PC-3 (cell line): ENCODE results near the gene ODAPH. TPM values are rescaled to one million over a fixed set of nuclear protein-coding genes. Genes with fewer than 3 reads are reported as not detected.
"Not testable (repeated sequence)": the region's sequence is repeated elsewhere in the genome, so short reads cannot be mapped to it uniquely, and the experiment has no call there.

Experiments used
- ATAC-seq: fragments of 200-7000 bp; cut with Tn5 transposase; 2 replicates; pipeline ENCODE4 v1.9.1; 2020; ENCODE audit warnings: mild to moderate bottlenecking, moderate library complexity
- Bru-seq: library from RNA; stranded (reverse); fragments of 400-500 nt; gene quantifications from one replicate; lab custom pipeline; 2021; lab: Mats Ljungman, UMichigan
- BruChase-seq, 2 experiments: library from RNA; stranded (reverse); fragments of 400-500 nt; gene quantifications; one replicate each; lab custom pipeline; 2021; lab: Mats Ljungman, UMichigan
- BruUV-seq: library from RNA; stranded (reverse); fragments of 400-500 nt; replicated peaks from 2 replicates; lab custom pipeline; 2021; lab: Mats Ljungman, UMichigan
- CTCF ChIA-PET: fragments of 300-600 bp; sonication (Branson Sonifier 250); formaldehyde crosslinking; loops from one replicate; lab custom pipeline; 2022; ENCODE audit warnings: antibody characterized with exemption; lab: Charles Lee
- POLR2A ChIA-PET: fragments of 300-600 bp; sonication (Branson Sonifier 250); formaldehyde crosslinking; loops from one replicate; lab custom pipeline; 2022; ENCODE audit warnings: antibody characterized with exemption; ENCODE audit not compliant: unreplicated experiment; lab: Charles Lee
- DNase-seq: peaks from one replicate; pipeline ENCODE4 v3.0.0-alpha.2; 2015
- H2AFZ ChIP-seq: fragments of 300-600 bp; sonication (generic); 2 replicates; pipeline ENCODE4 v1.6.0; 2016; ENCODE audit warnings: antibody characterized with exemption, low read length
- H3F3A ChIP-seq: fragments of 300-600 bp; sonication (generic); one replicate; pipeline ENCODE4 v1.6.0; 2017; ENCODE audit warnings: antibody characterized with exemption, low read length, control low read depth, mild to moderate bottlenecking; ENCODE audit not compliant: unreplicated experiment
- H3K27ac ChIP-seq: fragments of 300-600 bp; sonication (generic); 2 replicates; pipeline ENCODE4 v1.5.1; 2016; ENCODE audit warnings: mild to moderate bottlenecking, low read length
- H3K27me3 ChIP-seq: fragments of 300-600 bp; sonication (generic); 2 replicates; pipeline ENCODE4 v1.6.1; 2016; ENCODE audit warnings: low read length, mixed read lengths
- H3K36me3 ChIP-seq: fragments of 300-600 bp; sonication (generic); 2 replicates; pipeline ENCODE4 v1.6.1; 2016; ENCODE audit warnings: low read depth, mixed run types, low read length, mixed read lengths
- H3K4me1 ChIP-seq: fragments of 300-600 bp; sonication (generic); 2 replicates; pipeline ENCODE4 v1.5.1; 2016; ENCODE audit warnings: low read length; ENCODE audit not compliant: insufficient read depth
- H3K4me2 ChIP-seq: fragments of 300-600 bp; sonication (generic); 2 replicates; pipeline ENCODE4 v1.6.0; 2016; ENCODE audit warnings: low read length
- H3K4me3 ChIP-seq: fragments of 300-600 bp; sonication (generic); 2 replicates; pipeline ENCODE4 v1.5.1; 2016; ENCODE audit warnings: mild to moderate bottlenecking, low read length, mixed read lengths
- H3K79me2 ChIP-seq: fragments of 300-600 bp; sonication (generic); 2 replicates; pipeline ENCODE4 v1.6.1; 2017; ENCODE audit warnings: low read length, mixed read lengths
- H3K9ac ChIP-seq: fragments of 300-600 bp; sonication (generic); 2 replicates; pipeline ENCODE4 v1.6.0; 2016; ENCODE audit warnings: mild to moderate bottlenecking, low read length
- H3K9me2 ChIP-seq: fragments of 300-600 bp; sonication (generic); replicated peaks from 2 replicates; pipeline ENCODE4 v1.6.1; 2016; ENCODE audit warnings: mixed run types, low read length, mixed read lengths
- H3K9me3 ChIP-seq: fragments of 300-600 bp; sonication (generic); 2 replicates; pipeline ENCODE4 v1.6.1; 2016; ENCODE audit warnings: low read length, mixed read lengths
- H4K20me1 ChIP-seq: fragments of 300-600 bp; sonication (generic); 2 replicates; pipeline ENCODE4 v1.6.1; 2016; ENCODE audit warnings: low read length, mixed read lengths
- CTCF ChIP-seq: fragments of 300-600 bp; sonication (generic); conservative IDR thresholded peaks from 2 replicates; pipeline ENCODE4 v1.5.1; 2017; ENCODE audit warnings: antibody characterized with exemption, low read depth, mild to moderate bottlenecking, low read length
- EZH2 ChIP-seq: fragments of 300-600 bp; sonication (generic); IDR thresholded peaks from one replicate; pipeline ENCODE4 v1.6.1; 2017; ENCODE audit warnings: antibody characterized with exemption, mild to moderate bottlenecking, low read length; ENCODE audit not compliant: unreplicated experiment
- EZH2phosphoT487 ChIP-seq: fragments of 300-600 bp; sonication (generic); IDR thresholded peaks from 2 replicates; pipeline ENCODE4 v1.6.1; 2018; ENCODE audit warnings: mild to moderate bottlenecking, antibody characterized with exemption, low read length, borderline replicate concordance
- intact Hi-C: fragments of 100-400 bp; cut with micrococcal nuclease; formaldehyde crosslinking; loops from 2 replicates; pipeline ENCODE4 v1.9.0; 2023
- long read RNA-seq: library from polyadenylated mRNA; unstranded; transcript quantifications from one replicate; pipeline ENCODE4 v2.0.0, GENCODE V29; 2021; ENCODE audit not compliant: unreplicated experiment
- total RNA-seq: library from RNA; depleted of rRNA; stranded (reverse); fragments of >200 nt; gene quantifications from 2 replicates; pipeline ENCODE4 v1.2.3, GENCODE V29; 2014; rRNA removed

The ODAPH gene, protein sequence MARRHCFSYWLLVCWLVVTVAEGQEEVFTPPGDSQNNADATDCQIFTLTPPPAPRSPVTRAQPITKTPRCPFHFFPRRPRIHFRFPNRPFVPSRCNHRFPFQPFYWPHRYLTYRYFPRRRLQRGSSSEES
- total RNA-seq: not detected in 2 replicates
- Bru-seq, nascent RNA: percentile 11 among the genes with signal in this experiment
- BruChase-seq, experiment 1, labeled RNA remaining after a 6-hour chase: percentile 38 among the genes with signal in this experiment
- BruChase-seq, experiment 2, labeled RNA remaining after a 2-hour chase: percentile 42 among the genes with signal in this experiment
- long read RNA-seq: 0 reads

GRCh38 chr4:75555294-75556164 is at the start of gene ODAPH:
TSS of gene ODAPH (plus strand) at chr4:75556066. CDS start at chr4:75556083, 17 bp downstream.
- H3K36me3 ChIP-seq: no peaks in the 10 kb centered on the region
- H4K20me1 ChIP-seq: no peaks in the 10 kb centered on the region
- peaks cover 16% of the 10 kb centered on the region; the same call in 1 of the 2 replicates for H3K4me1 ChIP-seq
- POLR2A ChIA-PET: no interaction called here
- DNase-seq: peak; percentile 76
- H2AFZ ChIP-seq: peak within 1 kb of the TSS; percentile 56
- intact Hi-C loops: no loop called here
- no peaks in the 10 kb centered on the region for H3K9me2 ChIP-seq
- H3K27me3 ChIP-seq: no peaks in the 10 kb centered on the region
- H3K9me3 ChIP-seq: no peaks in the 10 kb centered on the region
- H3K27ac ChIP-seq: peak within 1 kb of the TSS; percentile 19; the same call in 1 of the 2 replicates
- peak within 1 kb of the TSS; percentile 31 for H3K4me3 ChIP-seq
- H3K9ac ChIP-seq: no peak within 1 kb of the TSS
- H3K79me2 ChIP-seq: no peaks in the 10 kb centered on the region
- TF ChIP-seq EZH2 (no peak), CTCF (peak; percentile 51), EZH2phosphoT487 (no peak)
- peak; percentile 92 for ATAC-seq
- H3K4me2 ChIP-seq: peak within 1 kb of the TSS; percentile 70
- no TSS peak for BruUV-seq
- CTCF ChIA-PET: no interaction called here
- no peaks in the 10 kb centered on the region for H3F3A ChIP-seq

GRCh38 chr4:75509592-75509991 is 46.3 kb upstream of the ODAPH start:
- H3K9me2 ChIP-seq, H4K20me1 ChIP-seq, H3K4me3 ChIP-seq, H3K27ac ChIP-seq, POLR2A ChIA-PET, H2AFZ ChIP-seq, H3K9me3 ChIP-seq, H3F3A ChIP-seq, H3K9ac ChIP-seq, H3K4me2 ChIP-seq, DNase-seq, BruUV-seq, H3K27me3 ChIP-seq, CTCF ChIA-PET, intact Hi-C loops, ATAC-seq: not testable (repeated sequence)
- H3K79me2 ChIP-seq: peaks cover 71% of the 10 kb centered on the region
- H3K36me3 ChIP-seq: peaks cover 28% of the 10 kb centered on the region; the same call in 1 of the 2 replicates
- H3K4me1 ChIP-seq: peaks cover 26% of the 10 kb centered on the region

DNA sequence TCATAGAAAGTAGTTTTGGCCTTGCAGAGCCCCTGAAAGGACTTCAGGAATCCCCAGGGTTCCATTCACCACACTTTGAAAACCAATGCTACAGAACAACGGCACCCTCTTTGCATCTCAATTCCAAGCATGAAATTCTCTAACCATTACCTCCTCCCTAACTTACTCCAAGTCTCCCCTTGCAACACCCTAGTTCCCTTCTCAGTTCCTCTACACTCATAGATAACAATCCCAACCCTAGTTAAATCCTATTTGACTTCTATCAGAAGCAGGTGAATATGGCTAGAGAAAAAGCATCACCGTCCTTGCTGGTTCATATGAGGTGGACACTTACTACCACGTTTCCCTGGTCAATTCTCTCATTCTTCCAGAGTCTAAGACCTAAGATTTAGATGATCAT is 44.0 kb upstream of the ODAPH start:
- H3K27me3 ChIP-seq: no peaks in the 10 kb centered on the region
- no peak overlapping the region for H3K27ac ChIP-seq
- ATAC-seq (no peak), DNase-seq (no peak)
- TF ChIP-seq CTCF (no peak), EZH2 (no peak), EZH2phosphoT487 (no peak)
- peak overlapping the region; percentile 51 for H3K4me3 ChIP-seq
- H3K4me2 ChIP-seq: peak overlapping the region; percentile 90
- no peaks in the 10 kb centered on the region for H4K20me1 ChIP-seq
- H3K9me3 ChIP-seq: no peaks in the 10 kb centered on the region
- H3F3A ChIP-seq: no peaks in the 10 kb centered on the region
- POLR2A ChIA-PET: no interaction called here
- H3K36me3 ChIP-seq: peaks cover 16% of the 10 kb centered on the region; the same call in 1 of the 2 replicates
- H3K4me1 ChIP-seq: peaks cover 38% of the 10 kb centered on the region
- H3K9me2 ChIP-seq: no peaks in the 10 kb centered on the region
- no TSS peak for BruUV-seq
- intact Hi-C loops: no loop called here
- peaks cover 84% of the 10 kb centered on the region for H3K79me2 ChIP-seq
- no peak overlapping the region for H2AFZ ChIP-seq
- CTCF ChIA-PET: no interaction called here
- no peak overlapping the region for H3K9ac ChIP-seq
